Adipose tissue (tissue), 3 donors: ENCODE measurements around the gene NFU1. TPM values are rescaled to one million over a fixed set of nuclear protein-coding genes. Genes with fewer than 3 reads are reported as not detected.

ENCODE experiments used
- H3K27ac ChIP-seq: one replicate; pipeline ENCODE4 v1.5.1; 2013; ENCODE audit warnings: low read depth, low read length
- WGBS, 3 donors: extraction: QIAGEN DNeasy Blood & Tissue Kit; methylation state at CpG; one replicate each; pipeline ENCODE4 v1.1.7; 2013; 5-methylcytosine and 5-hydroxymethylcytosine counted together
- polyA plus RNA-seq, 3 donors: library from polyadenylated mRNA; stranded (reverse); fragments of 200-250 nt; gene quantifications; one replicate each; pipeline ENCODE4 v1.2.3, GENCODE V29; 2013
- donor health status: healthy with polysubstance abuse.
- donor health status: Bipolar disorder and iron deficiency.
- donor health status: healthy.

NFU1 gene
- polyA plus RNA-seq, 3 donors, result 30.2 to 83.9 (median 76.5) TPM

DNA sequence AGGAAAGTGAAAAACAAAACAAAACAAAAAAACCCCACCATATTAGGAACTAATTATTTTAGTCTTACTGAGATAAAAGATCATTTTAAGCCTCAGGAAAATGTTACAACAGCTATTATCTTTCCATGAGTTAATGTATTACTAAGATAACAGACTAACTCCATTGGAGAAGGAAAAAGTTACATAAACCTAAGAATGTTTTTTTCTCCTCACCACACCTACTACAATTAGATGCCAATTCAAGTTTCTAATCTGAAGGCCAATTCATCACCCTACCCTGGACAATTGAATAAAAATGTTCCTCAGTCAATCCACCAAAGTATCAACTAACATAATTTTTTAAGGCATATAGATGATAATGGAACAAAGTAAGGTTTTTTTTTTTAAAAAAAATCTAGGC is 40.0 kb downstream of the NFU1 start:
- no peak overlapping the region for H3K27ac ChIP-seq

DNA sequence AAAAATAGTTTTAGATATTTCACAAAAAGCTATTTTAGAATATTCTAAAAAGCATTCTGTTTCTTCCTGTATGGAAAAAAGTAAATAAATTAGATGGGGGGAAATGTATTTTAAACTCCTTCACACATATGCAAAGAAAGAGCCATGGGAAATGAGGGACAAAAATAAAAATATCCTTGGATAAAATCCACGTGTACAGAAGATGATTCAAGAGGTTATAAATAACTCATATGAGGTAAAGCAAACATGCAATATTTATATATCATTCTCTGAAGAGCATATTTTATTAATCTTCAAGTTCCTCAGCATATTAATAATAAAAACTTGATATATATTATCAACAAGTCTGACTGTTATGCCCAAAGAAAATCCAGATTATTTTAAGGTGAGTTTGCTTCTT is 41.4 kb downstream of the NFU1 start:
- 19 to 48% (median 41%) methylated on average over 1 of the region's 1 CpG for WGBS, 3 donors
- no peak overlapping the region for H3K27ac ChIP-seq

DNA sequence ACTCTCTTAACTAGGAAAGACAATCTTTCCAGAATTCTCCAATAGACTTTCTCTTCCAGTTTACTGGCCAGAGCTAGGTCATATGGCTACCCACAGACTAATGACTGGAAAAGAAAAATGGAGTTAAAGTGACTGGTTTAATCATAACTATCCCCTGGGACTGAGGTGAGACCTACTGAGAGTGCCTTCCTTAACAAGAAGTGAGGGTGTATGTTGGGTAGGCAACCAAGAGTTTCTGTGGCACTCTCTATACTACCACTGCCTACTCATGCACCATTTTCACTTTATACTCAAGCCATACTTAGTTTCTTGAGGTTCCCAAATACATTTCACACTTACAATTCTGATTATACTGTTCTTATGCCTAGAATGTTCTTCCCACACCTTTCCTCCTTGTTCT is 43.3 kb downstream of the NFU1 start:
- no peak overlapping the region for H3K27ac ChIP-seq

DNA sequence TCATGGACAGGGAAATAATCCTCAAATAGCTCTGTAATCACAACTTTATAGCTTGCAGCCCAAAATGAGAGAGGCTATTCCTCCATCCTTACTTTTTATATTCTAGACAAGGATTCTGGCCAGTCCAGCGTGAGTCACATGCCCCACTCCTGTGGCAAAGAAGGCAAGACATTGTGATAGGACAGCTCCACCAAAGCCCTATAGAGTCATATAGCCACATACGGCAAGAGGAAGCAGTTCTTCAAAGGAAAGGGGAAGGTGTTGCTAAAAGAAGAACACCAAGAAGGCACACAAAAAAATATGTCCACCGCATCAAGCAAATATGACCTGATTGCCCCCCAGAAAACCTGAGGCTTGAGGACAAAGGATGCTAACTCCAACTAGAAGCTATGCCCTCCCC is 46.8 kb downstream of the NFU1 start:
- no peak overlapping the region for H3K27ac ChIP-seq
- 58 to 68% (median 66%) methylated on average over 3 of the region's 3 CpGs for WGBS, 3 donors

DNA sequence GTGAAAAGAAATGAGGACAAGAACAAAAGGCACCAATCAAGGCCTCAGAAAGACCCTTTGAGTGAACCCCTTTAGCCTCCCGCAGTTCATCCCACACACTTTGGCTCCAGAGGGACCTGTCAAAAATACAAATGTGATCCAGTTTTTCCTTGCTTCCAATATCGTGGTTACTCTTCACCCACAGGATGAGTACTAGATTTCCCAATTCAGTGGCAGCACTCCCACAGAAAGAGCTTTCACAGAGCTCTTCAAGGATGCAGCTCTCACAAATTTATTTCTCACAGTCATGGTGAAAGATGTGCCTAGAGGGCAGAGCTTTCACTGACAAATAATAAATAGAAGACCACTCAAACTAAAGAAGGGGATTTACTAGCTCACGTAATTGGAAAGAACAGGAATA is 47.2 kb downstream of the NFU1 start:
- H3K27ac ChIP-seq, result no peak overlapping the region
- WGBS, 3 donors, result 61 to 73% (median 64%) methylated on average over 3 of the region's 3 CpGs

DNA sequence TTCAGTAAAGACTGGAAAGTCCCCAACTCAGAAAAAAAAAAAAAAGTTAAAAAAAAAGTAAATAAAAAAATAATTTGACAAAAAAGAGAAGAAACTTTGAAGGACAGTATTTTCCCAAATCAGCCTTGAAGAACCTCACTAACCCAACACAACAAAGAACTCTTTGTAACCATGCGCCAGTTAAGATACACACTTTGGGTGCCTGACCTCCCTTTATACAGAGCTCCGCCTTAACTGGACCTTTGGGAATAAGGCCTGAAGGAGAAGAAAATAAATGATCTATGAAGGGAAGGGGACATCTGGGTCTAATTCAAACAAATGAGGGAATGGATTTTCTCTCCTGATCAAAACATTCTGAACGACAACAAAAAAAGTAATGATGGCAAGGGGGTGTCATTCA is 48.0 kb downstream of the NFU1 start:
- 83 to 91% (median 90%) methylated on average over 3 of the region's 3 CpGs for WGBS, 3 donors
- no peak overlapping the region for H3K27ac ChIP-seq

DNA sequence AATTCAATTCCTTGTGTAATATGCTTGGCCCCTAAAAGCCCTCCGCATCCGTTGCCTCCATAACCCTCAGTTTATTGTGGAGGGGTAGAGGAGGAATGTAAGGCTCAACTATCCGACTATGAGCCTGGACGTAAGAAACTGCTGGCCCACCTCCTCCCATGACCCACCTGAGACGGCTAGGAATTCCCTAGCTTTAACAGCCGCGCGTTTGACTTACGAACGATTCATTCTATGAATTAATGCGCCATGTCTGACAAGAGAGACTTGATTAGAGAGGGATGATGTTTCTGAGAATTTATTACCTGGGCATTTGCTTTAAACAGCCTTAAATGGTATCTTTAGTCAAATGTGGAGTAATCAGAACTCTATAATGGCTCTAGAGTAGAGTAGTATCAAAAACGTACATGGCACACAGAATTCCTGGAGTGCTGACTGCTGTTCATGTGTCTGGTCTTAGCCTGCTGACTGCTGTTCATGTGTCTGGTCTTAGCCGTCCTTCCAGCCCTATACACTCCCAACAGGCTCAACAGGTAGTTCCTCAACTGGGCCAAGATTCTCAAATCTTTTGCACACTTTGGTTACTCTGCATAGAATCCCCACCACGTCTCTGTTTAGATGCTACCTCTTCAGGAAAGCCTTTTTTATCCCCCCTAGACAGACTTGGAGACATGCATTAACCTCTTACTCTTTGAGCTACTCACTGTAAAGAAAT is 49.3 kb downstream of the NFU1 start:
- no peak overlapping the region for H3K27ac ChIP-seq
- WGBS, 3 donors, result 64 to 70% (median 65%) methylated on average over 14 of the region's 14 CpGs

DNA sequence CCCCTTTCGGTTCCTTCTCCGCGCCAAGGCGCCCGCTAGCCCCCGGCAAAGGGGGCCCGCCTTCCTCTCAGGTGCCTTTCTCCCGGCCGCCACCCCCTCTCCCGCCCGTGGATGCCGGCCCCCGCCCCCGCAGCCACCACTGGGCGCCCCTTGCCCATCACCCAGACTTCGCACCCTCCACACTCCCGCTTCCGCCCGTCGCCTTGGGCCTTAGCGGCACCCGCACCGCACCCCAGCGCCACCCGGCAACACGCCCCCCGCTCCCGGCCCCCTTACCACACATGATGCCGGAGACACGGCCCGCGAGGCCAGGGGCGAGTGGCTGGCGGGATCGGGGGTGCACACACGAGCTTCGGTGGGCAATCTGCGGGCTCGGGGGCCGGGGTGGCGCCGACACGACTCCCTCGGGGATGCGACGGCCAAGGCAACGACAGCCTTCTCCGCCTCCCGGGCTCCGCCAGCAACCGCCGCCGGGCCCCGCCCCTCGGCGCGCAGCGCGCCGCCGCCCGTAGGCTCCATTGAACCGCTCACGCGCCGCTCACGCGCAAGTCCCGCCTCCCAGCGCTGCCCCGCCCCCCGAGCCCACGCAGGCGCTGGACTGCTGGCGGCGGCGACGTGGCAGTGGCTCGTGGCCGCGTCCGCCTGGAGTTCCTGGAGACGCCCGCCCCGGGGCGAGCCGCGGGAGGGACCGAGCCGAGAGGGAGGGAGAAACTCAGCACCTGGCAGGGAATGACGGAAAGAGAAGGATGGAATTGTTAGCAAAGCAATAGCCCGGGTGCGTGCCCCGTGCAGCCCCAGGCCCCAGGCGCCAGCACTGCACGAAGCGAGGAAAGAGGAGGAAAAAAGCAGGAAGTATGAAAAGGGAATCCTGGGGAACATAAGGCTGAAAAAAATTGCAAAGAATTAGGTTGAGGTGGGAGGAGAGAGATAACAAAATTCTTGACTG is 50.2 kb downstream of the NFU1 start, which contains the start of gene GFPT1:
TSS of gene GFPT1 (minus strand) at position 439 of the 946 bp plus-strand sequence. CDS start at position 283, 156 bp downstream.
- no peak within 1 kb of the TSS for H3K27ac ChIP-seq
- WGBS, 3 donors, result 0 to 1% (median 0%) methylated on average over 70 to 97 of the region's 97 CpGs

DNA sequence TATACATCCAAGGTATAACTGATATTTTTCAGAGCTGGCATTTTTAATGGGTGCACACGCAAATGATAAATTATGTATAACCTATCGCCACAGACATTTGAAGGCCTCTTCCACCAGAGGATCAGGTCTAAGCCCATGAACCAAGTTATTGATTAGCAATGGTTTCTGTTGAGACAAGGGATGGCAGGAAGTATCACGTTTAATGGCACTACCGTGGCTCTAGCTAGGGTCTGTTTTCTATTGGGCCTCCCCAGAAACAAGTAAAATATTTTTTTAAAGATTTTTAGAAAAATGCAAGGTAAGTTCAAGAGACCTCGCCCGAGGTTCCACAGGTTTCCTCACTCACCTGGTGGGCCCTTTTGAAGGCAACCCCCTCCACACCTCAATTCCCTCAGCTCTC is 50.9 kb downstream of the NFU1 start:
- 2 to 7% (median 7%) methylated on average over 6 of the region's 6 CpGs for WGBS, 3 donors
- no peak overlapping the region for H3K27ac ChIP-seq

DNA sequence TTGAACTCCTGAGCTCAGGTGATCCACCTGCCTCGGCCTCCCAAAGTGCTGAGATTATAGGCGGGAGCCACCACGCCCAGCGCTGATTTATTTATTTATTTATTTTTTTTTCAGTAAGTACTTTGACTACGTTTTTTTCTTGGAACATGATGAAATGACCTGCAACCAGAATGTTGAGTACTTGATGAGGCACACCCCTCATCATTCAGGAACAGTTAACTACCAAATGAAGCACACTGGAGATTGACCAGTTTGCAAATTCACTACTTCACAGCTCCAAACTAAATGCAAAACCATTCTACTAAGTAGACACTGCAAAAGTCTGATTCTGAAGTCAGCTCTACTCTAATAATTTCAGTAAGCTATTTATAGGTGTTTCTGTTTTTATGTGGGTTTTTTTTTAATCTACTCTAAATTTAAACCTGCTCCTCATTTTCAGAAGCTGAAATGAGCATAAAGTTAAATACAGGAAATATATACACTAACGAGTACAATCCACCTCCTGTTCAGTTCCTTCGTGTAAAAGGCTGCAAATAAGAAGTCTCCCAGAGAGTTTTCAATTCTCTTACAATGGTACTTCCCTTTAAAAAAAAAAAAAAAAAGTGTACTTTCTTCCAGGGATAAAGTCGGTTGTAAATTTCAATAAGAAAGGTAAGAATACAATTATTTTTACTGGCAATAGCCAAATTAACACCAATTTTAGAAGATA is 51.6 kb downstream of the NFU1 start:
- 33 to 52% (median 52%) methylated on average over 8 of the region's 8 CpGs for WGBS, 3 donors
- H3K27ac ChIP-seq, result no peak overlapping the region

DNA sequence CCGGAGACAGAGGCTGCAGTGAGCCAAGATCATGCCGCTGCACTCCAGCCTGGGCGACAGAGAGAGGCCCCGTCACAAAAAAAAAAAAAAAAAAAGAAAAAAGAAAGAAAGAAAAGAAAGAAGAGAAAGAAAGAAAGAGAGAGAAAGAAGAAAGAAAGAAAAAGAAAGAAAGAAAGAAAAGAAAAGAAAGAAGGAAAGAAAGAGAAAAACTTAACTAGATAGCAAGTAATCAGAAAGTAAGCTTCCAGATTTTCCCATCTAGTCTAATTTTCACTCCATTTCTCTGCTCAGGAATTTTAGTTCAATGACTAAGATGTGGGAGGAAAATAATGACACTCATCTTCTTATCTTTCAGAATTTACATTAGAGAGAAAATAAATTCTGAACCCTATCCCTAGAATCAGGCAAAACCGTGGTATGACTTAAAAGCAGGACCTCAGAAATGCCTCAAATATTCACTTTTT is 52.6 kb downstream of the NFU1 start:
- WGBS, 3 donors, result 64 to 92% (median 85%) methylated on average over 5 of the region's 5 CpGs
- no peak overlapping the region for H3K27ac ChIP-seq

DNA sequence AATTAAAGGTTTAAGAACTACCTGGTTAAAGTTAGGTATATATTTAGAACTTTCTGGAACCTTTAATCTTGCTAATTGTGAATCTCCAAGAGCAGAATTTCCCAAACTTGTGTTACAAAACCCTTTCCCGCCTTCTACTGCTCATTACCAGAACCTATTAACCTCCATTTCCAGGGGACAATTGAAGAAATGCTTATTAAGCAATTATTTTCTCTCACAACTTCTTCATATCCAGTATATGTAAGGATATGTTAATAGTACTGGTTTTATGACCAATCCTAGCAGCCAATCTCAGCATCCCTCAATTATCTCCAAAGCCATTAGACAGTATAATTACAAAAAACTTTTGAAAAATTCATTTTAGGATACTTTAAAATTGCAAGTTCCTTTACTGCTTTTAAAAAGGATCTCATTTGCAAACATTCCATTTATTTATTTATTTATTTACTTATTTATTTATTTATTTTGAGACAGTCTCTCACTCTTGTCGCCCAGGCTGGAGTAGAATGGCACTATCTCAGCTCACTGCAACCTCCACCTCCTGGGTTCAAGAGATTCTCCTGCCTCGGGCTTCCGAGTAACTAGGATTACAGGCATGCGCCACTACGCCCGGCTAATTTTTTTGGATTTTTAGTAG is 53.9 kb downstream of the NFU1 start:
- no peak overlapping the region for H3K27ac ChIP-seq
- WGBS, 3 donors, result 84 to 91% (median 91%) methylated on average over 7 of the region's 7 CpGs

DNA sequence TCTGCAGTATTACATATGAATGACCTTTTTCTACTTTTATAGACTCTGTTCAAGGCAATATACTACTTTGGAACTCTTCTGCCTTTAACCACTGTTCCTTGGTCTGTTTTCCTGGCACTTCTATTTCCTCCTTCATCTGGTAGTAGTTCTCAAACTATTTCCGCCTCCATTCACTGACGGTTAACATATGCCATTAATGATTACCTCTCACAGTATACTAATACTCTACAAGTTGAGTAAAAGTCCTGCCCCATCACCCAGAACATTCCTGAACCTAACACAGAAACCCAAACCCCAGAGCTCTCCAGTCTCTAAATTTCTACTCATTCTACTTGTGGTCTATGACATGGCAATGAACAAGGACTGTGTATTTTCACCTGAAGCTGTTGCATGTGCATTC is 54.7 kb downstream of the NFU1 start:
- WGBS, 3 donors, result 51 to 83% (median 82%) methylated on average over 2 of the region's 2 CpGs
- H3K27ac ChIP-seq, result no peak overlapping the region

DNA sequence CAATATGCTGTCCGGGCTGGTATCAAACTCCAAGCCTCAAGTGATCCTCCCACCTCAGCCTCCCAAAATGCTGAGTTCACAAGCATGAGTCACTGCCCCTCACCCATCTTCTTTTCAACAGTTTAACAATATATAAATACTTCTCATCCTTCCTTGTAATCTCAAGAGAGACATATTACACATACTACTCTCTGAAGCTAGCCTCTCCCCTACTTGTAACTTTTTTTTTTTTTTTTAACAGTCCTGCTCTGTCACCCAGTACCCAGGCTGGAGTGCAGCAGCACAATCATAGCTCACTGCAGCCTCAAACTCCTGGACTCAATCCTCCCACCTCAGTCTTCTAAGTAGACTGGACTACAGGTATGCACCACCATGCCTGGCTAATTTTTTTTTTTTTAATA is 55.9 kb downstream of the NFU1 start:
- no peak overlapping the region for H3K27ac ChIP-seq
- 69 to 83% (median 70%) methylated on average over 1 of the region's 1 CpG for WGBS, 3 donors

DNA sequence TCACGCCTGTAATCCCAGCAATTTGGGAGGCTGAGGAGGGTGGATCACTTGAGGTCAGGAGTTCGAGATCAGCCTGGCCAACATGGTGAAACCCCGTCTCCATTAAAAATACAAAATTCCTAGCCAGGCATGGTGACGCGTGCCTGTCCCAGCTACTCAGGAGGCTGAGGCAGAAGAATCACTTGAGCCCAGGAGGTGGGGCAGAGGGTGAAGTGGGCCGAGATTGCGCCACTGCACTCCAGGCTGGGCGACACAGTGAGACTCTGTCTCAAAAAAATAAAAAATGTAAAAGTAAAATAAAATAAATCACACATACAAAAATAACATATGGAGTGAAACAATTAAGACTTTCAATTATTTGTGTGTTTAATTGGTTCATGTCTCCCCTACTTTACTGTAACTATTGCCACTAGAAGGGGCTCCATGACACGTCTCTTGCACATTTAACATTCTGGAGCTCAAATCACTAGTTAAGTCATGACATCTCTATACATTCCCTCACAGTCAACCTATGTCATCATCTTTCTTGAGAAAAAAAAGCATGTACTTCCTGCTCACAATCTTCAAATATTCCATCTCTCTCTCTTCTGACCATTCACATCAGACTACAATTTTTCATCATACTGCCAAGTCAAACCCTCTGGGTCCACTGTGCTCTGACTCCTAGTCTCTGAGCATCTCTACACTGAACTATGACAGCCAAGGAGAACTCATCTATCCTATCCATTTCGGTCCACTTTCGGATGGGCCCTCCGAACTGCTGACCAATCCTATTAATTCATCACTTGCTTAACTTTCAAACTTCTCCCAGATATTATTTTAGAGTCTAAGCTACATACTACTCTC is 56.9 kb downstream of the NFU1 start:
- H3K27ac ChIP-seq, result no peak overlapping the region
- 88 to 94% (median 92%) methylated on average over 12 of the region's 12 CpGs for WGBS, 3 donors

DNA sequence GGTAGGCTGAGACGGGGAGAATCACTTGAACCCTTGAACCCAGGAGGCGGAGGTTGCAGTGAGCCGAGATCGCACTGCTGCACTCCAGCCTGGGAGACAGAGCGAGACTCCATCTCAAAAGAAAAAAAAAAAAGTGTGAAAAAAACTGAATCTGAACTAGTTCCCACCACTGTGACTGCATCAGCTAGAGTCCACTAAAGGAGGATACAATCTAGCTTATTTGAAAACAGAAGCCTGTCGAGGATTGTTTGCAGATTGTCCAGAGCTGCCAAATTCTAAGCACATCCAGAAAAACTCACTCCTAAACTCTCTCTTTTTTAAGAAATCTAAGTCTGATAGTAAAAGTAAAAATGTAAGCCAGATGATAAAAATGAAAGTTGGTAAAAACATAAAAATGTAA is 60.8 kb downstream of the NFU1 start:
- H3K27ac ChIP-seq, result no peak overlapping the region

DNA sequence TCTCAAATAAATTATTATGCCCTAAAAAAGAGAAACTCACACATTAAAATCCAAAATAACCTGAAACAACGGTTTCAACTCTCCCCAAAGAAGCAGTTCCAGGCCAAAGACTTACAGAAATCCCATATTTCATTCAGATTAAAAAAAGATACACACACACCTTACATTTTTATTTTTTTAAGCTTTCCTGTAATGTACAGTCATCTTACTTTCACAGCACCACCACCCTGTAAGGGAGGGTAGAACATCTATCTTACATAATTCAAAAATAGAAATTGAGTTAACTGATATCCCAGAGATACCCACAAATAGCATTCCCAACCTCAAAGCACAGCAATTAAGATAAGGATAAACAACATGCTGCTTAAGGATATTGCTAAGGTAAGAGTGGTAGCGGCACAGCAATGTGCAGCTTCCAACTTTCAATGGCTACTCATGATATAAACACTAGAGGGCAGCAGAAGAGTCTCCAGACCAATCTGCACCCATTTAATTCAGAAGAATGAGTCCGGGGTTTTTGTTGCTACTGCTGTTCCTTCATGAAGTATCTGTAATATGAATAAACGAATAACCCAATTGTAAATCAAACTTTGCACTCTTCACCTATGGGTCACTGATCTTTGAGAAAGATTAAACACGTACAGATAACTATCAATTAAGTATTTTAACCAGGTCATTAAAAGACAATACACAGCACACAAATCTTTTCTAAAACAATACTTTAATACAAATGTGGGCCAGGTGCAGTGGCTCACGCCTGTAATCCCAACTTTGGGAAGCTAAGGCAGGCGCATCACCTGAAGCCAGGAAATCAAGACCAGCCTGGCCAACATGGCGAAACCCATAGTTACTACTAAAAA is 61.5 kb downstream of the NFU1 start:
- H3K27ac ChIP-seq, result no peak overlapping the region
- 56 to 74% (median 71%) methylated on average over 8 of the region's 8 CpGs for WGBS, 3 donors

More for the DNA sequence above, 60.8 kb downstream of the NFU1 start:
- 68 to 82% (median 78%) methylated on average over 6 of the region's 6 CpGs for WGBS, 3 donors
